CD4-positive, alpha-beta T cell (primary cell): Measurements from ENCODE around the gene IFNE. TPM values are rescaled to one million over a fixed set of nuclear protein-coding genes. Genes with fewer than 3 reads are reported as not detected.

ENCODE experiments used
- ATAC-seq: fragments of 200-7000 bp; cut with Tn5 transposase; one replicate; pipeline ENCODE4 v1.10.0; 2022; ENCODE audit warnings: mild to moderate bottlenecking; ENCODE audit not compliant: poor library complexity
- CTCF ChIA-PET: fragments of 350-600 bp; sonication (Branson Sonifier 250); formaldehyde crosslinking; loops from one replicate; lab custom pipeline; 2021; ENCODE audit warnings: antibody characterized with exemption, inconsistent platforms; lab: Charles Lee
- POLR2A ChIA-PET: fragments of 350-600 bp; sonication (Branson Sonifier 250); formaldehyde crosslinking; loops from one replicate; lab custom pipeline; 2021; ENCODE audit warnings: antibody characterized with exemption, inconsistent platforms; lab: Charles Lee
- DNase-seq, 14 experiments: peaks; one replicate each; pipeline ENCODE4 v3.0.0-alpha.2; 2013 to 2020; ENCODE audit warnings: mixed read lengths in 2 of 14
- H3K27ac ChIP-seq, 2 donors: one replicate each; pipeline versions ENCODE4 v1.5.1 to v1.7.0; 2013; ENCODE audit warnings: low read length in 2 of 2, low read depth in 1 of 2, mild to moderate bottlenecking in 1 of 2
- H3K27me3 ChIP-seq, 2 experiments: 1 replicate in 1 of 2; 2 replicates in 1 of 2; pipeline versions ENCODE4 v1.6.1 to v1.7.0; 2013; ENCODE audit warnings: low read length in 2 of 2, control low read depth in 1 of 2, mild to moderate bottlenecking in 1 of 2, moderate library complexity in 1 of 2; ENCODE audit not compliant: insufficient read depth in 2 of 2, control insufficient read depth in 1 of 2
- H3K36me3 ChIP-seq: one replicate; pipeline ENCODE4 v1.6.1; 2013; ENCODE audit warnings: low read length, control low read depth; ENCODE audit not compliant: insufficient read depth
- H3K4me1 ChIP-seq: one replicate; pipeline ENCODE4 v1.6.1; 2013; ENCODE audit warnings: low read length, control low read depth; ENCODE audit not compliant: insufficient read depth
- H3K4me3 ChIP-seq: one replicate; pipeline ENCODE4 v1.5.1; 2013; ENCODE audit warnings: mild to moderate bottlenecking, low read length, moderate library complexity
- H3K9me3 ChIP-seq, 2 experiments: 1 replicate in 1 of 2; 2 replicates in 1 of 2; pipeline versions ENCODE4 v1.6.1 to v1.7.0; 2013; ENCODE audit warnings: low read length in 2 of 2, mild to moderate bottlenecking in 2 of 2, control low read depth in 1 of 2, moderate library complexity in 1 of 2; ENCODE audit not compliant: control insufficient read depth in 1 of 2, insufficient read depth in 1 of 2
- H3K27ac Mint-ChIP-seq: one replicate; pipeline ENCODE4 v1.8.0; 2020; ENCODE audit warnings: mixed read lengths
- H3K27me3 Mint-ChIP-seq: one replicate; pipeline ENCODE4 v1.8.0; 2021; ENCODE audit warnings: mixed read lengths
- H3K36me3 Mint-ChIP-seq: one replicate; pipeline ENCODE4 v1.8.0; 2021; ENCODE audit warnings: low read depth, mixed read lengths
- H3K4me1 Mint-ChIP-seq: one replicate; pipeline ENCODE4 v1.8.0; 2021; ENCODE audit warnings: low read depth, mixed read lengths
- H3K4me3 Mint-ChIP-seq: one replicate; pipeline ENCODE4 v1.8.0; 2020; ENCODE audit warnings: mild to moderate bottlenecking, mixed read lengths
- H3K9me3 Mint-ChIP-seq: one replicate; pipeline ENCODE4 v1.8.0; 2020; ENCODE audit warnings: mixed read lengths
- intact Hi-C, 2 experiments: fragments of 100-400 bp; cut with DNase I in 1 of 2; cut with micrococcal nuclease in 1 of 2; formaldehyde crosslinking; loops; one replicate each; pipeline versions ENCODE4 v1.15.1 to v1.9.0; 2023 to 2025; cut with DNase I, micrococcal nuclease
- total RNA-seq, 174 experiments: library from RNA in 2 of 174; stranded (reverse) in 2 of 174; gene quantifications; one replicate each; pipeline ENCODE4 v1.2.3 and lab custom pipeline; 2021 to 2026
- TF ChIP-seq, protein P1 (sequence below): fragments of 200-600 bp; IDR thresholded peaks from one replicate; pipeline ENCODE4 v1.8.0; 2022; ENCODE audit warnings: antibody characterized with exemption, mild to moderate bottlenecking

IFNE gene
- total RNA-seq, 2 experiments from 2014 or later: not detected

DNA sequence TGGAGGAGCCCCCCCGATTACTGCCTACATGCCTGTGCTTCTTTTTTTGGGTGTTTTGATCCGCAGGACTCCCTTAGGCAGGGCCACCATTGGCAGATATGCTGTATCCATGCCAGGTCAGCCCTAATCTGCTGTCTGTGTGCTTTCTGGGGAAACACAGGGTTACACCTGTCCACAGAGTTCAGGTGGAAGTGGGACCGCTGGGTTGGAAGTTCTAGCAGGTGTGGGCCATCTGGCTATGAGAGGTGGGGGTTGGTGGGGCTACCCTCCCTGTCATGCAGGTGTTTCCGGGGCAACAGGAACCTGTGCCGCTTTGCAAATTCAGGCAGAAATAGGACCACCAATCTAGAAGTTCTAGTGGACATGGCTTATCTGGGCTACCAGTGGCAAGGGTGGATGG, 17.0 kb downstream of the IFNE start:
- TF ChIP-seq, protein P1, sequence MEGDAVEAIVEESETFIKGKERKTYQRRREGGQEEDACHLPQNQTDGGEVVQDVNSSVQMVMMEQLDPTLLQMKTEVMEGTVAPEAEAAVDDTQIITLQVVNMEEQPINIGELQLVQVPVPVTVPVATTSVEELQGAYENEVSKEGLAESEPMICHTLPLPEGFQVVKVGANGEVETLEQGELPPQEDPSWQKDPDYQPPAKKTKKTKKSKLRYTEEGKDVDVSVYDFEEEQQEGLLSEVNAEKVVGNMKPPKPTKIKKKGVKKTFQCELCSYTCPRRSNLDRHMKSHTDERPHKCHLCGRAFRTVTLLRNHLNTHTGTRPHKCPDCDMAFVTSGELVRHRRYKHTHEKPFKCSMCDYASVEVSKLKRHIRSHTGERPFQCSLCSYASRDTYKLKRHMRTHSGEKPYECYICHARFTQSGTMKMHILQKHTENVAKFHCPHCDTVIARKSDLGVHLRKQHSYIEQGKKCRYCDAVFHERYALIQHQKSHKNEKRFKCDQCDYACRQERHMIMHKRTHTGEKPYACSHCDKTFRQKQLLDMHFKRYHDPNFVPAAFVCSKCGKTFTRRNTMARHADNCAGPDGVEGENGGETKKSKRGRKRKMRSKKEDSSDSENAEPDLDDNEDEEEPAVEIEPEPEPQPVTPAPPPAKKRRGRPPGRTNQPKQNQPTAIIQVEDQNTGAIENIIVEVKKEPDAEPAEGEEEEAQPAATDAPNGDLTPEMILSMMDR: no peak
- POLR2A ChIA-PET: interaction anchor here (1.5 to 1.8 kb wide), 2 partner anchors 323 to 337 kb away, joined by 5 to 8 read pairs; partner anchors contain the start of gene MTAP

DNA sequence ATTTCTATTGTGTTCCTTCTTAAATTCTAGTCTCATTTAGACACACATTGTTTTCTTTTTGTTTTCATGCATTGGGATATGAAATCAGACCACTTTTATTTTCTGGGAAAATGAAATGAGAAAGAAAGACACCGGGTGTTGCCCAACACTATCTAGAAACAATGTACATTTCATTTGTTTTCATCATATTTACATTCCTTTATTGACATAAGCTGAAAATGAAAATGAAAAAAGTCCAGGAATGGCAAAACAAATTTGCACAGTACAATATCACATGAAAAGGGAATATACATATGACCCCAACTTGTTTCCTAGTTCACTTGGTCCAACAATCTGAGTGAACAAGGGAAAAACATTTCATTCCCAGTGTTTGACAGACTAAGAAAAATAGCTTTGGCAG, 20.7 kb downstream of the IFNE start:
- H3K27ac Mint-ChIP-seq: no peak overlapping the region
- POLR2A ChIA-PET: no interaction called here

More for the DNA sequence above, 17.0 kb downstream of the IFNE start:
- H3K27ac ChIP-seq: no peak overlapping the region
- H3K4me3 Mint-ChIP-seq: no peak overlapping the region
- H3K36me3 Mint-ChIP-seq: no peaks in the 10 kb centered on the region
- peaks cover 0 to 5% of the 10 kb centered on the region in 2 experiments for H3K9me3 ChIP-seq
- no peaks in the 10 kb centered on the region for H3K27me3 ChIP-seq
- no peaks in the 10 kb centered on the region for H3K4me1 ChIP-seq
- H3K4me1 Mint-ChIP-seq: no peaks in the 10 kb centered on the region
- no peak overlapping the region for H3K27ac Mint-ChIP-seq
- intact Hi-C loops: loop anchor here in 1 of 2 experiments (1.0 to 10.0 kb wide), 2 partner anchors 324 to 570 kb away; no protein-coding TSS in a partner anchor
- no peaks in the 10 kb centered on the region for H3K36me3 ChIP-seq
- no peak overlapping the region for H3K4me3 ChIP-seq
- ATAC-seq (no peak), DNase-seq (no peak)
- peaks cover 23% of the 10 kb centered on the region for H3K27me3 Mint-ChIP-seq
- peaks cover 5% of the 10 kb centered on the region for H3K9me3 Mint-ChIP-seq
- CTCF ChIA-PET: interaction anchor here (0.8 to 1.3 kb wide), 2 partner anchors 139 to 318 kb away, joined by 3 to 4 read pairs; no protein-coding TSS in a partner anchor

DNA sequence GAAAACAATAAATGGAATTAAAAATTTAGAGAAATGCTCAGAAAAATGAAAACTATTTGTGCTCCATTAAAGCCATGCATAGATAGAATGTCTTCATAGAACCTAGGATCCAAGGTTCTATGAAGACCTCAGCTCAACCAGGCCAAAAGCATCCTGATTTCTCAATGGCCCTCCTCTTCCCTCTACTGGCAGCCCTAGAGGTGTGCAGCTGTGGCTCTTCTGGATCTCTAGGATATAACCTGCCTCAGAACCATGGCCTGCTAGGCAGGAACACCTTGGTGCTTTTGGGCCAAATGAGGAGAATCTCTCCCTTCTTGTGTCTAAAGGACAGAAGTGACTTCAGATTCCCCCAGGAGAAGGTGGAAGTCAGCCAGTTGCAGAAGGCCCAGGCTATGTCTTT, 26.8 kb downstream of the IFNE start:
- CTCF ChIA-PET: interaction anchor here (0.6 to 1.7 kb wide), 13 partner anchors 11 to 137 kb away, joined by 3 to 13 read pairs (median 4); partner anchors contain the start of gene KLHL9
- Mint-ChIP-seq H3K27ac (no peak overlapping the region), H3K4me1 (no peaks in the 10 kb centered on the region), H3K36me3 (no peaks in the 10 kb centered on the region), H3K4me3 (no peak overlapping the region), H3K27me3 (peaks cover 24% of the 10 kb centered on the region), H3K9me3 (no peaks in the 10 kb centered on the region)
- TF ChIP-seq, protein P1: peak; percentile 56
- H3K27ac ChIP-seq: no peak overlapping the region
- peak in 6 of 14 experiments; percentile 2 to 69 (median 39) for DNase-seq
- H3K4me1 ChIP-seq: no peaks in the 10 kb centered on the region
- POLR2A ChIA-PET: interaction anchor here (0.6 to 1.5 kb wide), 2 partner anchors 21 to 129 kb away, joined by 4 to 6 read pairs; no protein-coding TSS in a partner anchor
- H3K4me3 ChIP-seq: no peak overlapping the region
- H3K36me3 ChIP-seq: no peaks in the 10 kb centered on the region
- intact Hi-C loops: loop anchor here in 1 of 2 experiments (1.0 to 5.0 kb wide), 3 partner anchors 21 to 218 kb away; no protein-coding TSS in a partner anchor
- H3K9me3 ChIP-seq: no peaks in the 10 kb centered on the region
- no peaks in the 10 kb centered on the region for H3K27me3 ChIP-seq
- peak; percentile 89 for ATAC-seq

More for the DNA sequence above, 20.7 kb downstream of the IFNE start:
- H3K36me3 Mint-ChIP-seq: no peaks in the 10 kb centered on the region
- H3K36me3 ChIP-seq: no peaks in the 10 kb centered on the region
- no peak overlapping the region for H3K4me3 Mint-ChIP-seq
- TF ChIP-seq, protein P1: no peak
- peaks cover 5% of the 10 kb centered on the region for H3K9me3 Mint-ChIP-seq
- CTCF ChIA-PET: no interaction called here
- ATAC-seq (no peak), DNase-seq (no peak)
- no peaks in the 10 kb centered on the region for H3K27me3 ChIP-seq
- no peak overlapping the region for H3K27ac ChIP-seq
- peaks cover 34% of the 10 kb centered on the region for H3K27me3 Mint-ChIP-seq
- no peaks in the 10 kb centered on the region for H3K4me1 Mint-ChIP-seq
- H3K4me3 ChIP-seq: no peak overlapping the region
- peaks cover 0 to 5% of the 10 kb centered on the region in 2 experiments for H3K9me3 ChIP-seq
- H3K4me1 ChIP-seq: no peaks in the 10 kb centered on the region
- intact Hi-C loops: loop anchor here in 1 of 2 experiments (10.0 kb wide), 1 partner anchor 573 kb away; no protein-coding TSS in a partner anchor
